Right cardiac atrium (tissue), 5 donors: ENCODE measurements around the gene PTGFR. TPM values are rescaled to one million over a fixed set of nuclear protein-coding genes. Genes with fewer than 3 reads are reported as not detected.

Source experiments
- ATAC-seq, 2 donors: fragments of 200-7000 bp; cut with Tn5 transposase; one replicate each; pipeline versions ENCODE4 v1.8.0 to v1.9.1; 2020; ENCODE audit warnings: moderate library complexity in 2 of 2, mild to moderate bottlenecking in 1 of 2
- DNase-seq, 3 donors: peaks; one replicate each; pipeline ENCODE4 v3.0.0-alpha.2; 2020
- H3K27ac ChIP-seq: one replicate; pipeline ENCODE4 v1.5.1; 2013; ENCODE audit warnings: mild to moderate bottlenecking, low read length, control low read depth, moderate library complexity
- H3K27me3 ChIP-seq: one replicate; pipeline ENCODE4 v1.6.1; 2013; ENCODE audit not compliant: control insufficient read depth, insufficient read depth
- H3K4me1 ChIP-seq: one replicate; pipeline ENCODE4 v1.6.1; 2013; ENCODE audit warnings: low read length; ENCODE audit not compliant: control insufficient read depth, insufficient read depth
- H3K4me3 ChIP-seq: one replicate; pipeline ENCODE4 v1.5.1; 2013; ENCODE audit warnings: low read length, control low read depth
- H3K9me3 ChIP-seq: one replicate; pipeline ENCODE4 v1.6.1; 2013; ENCODE audit warnings: low read length; ENCODE audit not compliant: control insufficient read depth
- WGBS: extraction: QIAGEN DNeasy Blood & Tissue Kit; methylation state at CpG from one replicate; pipeline ENCODE4 v1.1.7; 2013; 5-methylcytosine and 5-hydroxymethylcytosine counted together
- intact Hi-C, 4 donors: fragments of 100-400 bp; cut with DNase I; formaldehyde crosslinking; loops; one replicate each; pipeline versions ENCODE4 v1.11.0 to v1.14.0; 2022 to 2023
- polyA plus RNA-seq: library from polyadenylated mRNA; stranded (reverse); fragments of 200-250 nt; gene quantifications from one replicate; pipeline ENCODE4 v1.2.3, GENCODE V29; 2013
- total RNA-seq, 4 donors: library from RNA; stranded (reverse); fragmentation: NEBNext Ultra II Directional; extraction: Animal tissue kit (Norgen Biotek cat#: 25700); gene quantifications; one replicate each; pipeline ENCODE4 v1.2.1, GENCODE V29; 2021
- donor health status: healthy with polysubstance abuse.
- donor health status: DM: no; HTN: yes; CAD: no.
- donor health status: DM: no; HTN: no; CAD: no.
- donor health status: DM: no; HTN: yes; CAD: no; lungs with severe emphysema.
- donor health status: DM: yes; HTN: yes; CAD: no.

Gene PTGFR
- total and polyA plus RNA-seq, 5 donors: 0.34 to 1.7 (median 0.72) TPM

DNA sequence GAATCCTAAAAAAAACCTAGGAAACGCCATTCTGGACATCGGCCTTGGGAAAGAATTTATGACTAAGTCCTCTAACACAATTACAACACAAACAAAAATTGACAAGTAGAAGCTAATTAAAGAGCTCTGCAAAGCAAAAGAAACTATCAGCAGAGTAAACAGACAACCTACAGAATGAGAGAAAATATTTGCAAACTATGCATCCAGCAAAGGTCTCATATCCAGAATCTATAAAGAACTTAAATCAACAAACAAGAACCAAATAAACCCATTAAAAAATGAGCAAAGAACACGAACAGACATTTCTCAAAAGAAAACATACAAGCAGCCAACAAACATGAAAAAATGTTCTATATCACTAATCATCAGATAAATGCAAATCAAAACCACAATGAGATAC lies 58.6 kb downstream of the PTGFR start:
- intact Hi-C loops: no loop called here
- DNase-seq (no peak), ATAC-seq (no peak)
- WGBS: 69% methylated on average over 3 of the region's 3 CpGs
- Histone ChIP-seq H3K27me3 (no peaks in the 10 kb centered on the region), H3K4me3 (no peak overlapping the region), H3K27ac (no peak overlapping the region), H3K4me1 (no peaks in the 10 kb centered on the region), H3K9me3 (no peaks in the 10 kb centered on the region)

DNA sequence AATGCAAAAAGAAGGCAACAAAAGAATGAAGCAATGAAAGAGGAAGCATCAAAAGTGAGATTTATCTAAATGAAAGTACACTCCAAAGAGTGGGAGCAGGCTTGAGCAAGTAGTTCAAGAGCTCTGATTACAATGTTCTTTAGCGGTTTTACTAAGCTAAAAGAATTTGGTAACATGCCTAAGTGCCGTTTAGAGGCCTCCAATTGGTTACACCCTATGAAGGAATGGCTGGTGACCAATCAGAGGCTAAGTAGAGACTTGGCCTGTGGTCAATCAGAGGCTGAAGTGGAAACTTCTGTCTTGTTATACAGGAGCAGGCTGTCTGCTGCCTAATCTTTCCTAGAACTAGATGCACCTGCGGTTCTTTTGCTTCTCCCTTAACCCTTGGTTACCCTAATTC lies 59.1 kb downstream of the PTGFR start:
- Histone ChIP-seq H3K27ac (no peak overlapping the region), H3K27me3 (no peaks in the 10 kb centered on the region), H3K4me3 (no peak overlapping the region), H3K4me1 (no peaks in the 10 kb centered on the region), H3K9me3 (no peaks in the 10 kb centered on the region)
- 55% methylated on average over 3 of the region's 3 CpGs for WGBS
- DNase-seq: no peak
- ATAC-seq: no peak
- intact Hi-C loops: no loop called here

DNA sequence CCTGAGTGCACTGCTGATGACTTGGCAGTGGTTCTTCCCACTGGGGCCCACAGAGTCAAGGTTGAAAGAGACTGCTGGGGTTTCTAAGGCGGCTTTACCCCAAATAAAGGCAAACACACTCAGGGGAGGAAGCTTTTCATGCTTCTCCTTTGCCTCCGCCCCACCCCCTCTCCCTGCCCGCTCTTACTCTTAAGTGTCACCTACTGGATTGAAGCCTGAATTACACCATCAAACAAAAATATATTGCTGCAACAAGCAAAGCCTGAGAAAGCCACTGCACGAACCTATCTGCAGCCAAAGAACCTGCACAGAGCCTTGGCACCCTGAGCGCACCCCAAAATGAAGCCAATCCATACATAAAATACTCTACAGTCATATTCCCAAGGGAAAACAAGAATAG lies 63.1 kb downstream of the PTGFR start:
- ATAC-seq: no peak
- no peak for DNase-seq
- Histone ChIP-seq H3K27ac (no peak overlapping the region), H3K27me3 (no peaks in the 10 kb centered on the region), H3K9me3 (no peaks in the 10 kb centered on the region), H3K4me1 (no peaks in the 10 kb centered on the region), H3K4me3 (no peak overlapping the region)
- WGBS: 65% methylated on average over 5 of the region's 5 CpGs
- intact Hi-C loops: no loop called here

DNA sequence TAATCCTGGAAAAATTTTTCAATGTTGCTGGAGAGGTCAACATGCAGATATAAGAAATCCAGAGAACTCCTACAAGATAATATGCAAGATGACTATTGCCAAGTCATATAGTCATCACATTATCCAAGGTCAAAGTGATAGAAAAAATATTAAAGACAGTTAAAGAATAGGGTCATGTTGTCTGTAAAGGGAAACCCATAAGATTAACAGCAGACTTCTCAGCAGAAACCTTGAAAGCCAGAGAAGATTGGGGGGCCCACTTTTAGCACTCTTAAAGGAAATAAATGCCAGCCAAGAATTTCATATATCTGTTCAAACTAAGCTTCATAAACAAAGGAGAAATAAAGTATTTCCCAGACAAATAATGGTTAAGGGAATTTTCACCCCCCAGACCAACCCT lies 64.1 kb downstream of the PTGFR start:
- Histone ChIP-seq H3K9me3 (no peaks in the 10 kb centered on the region), H3K4me3 (no peak overlapping the region), H3K27ac (no peak overlapping the region), H3K4me1 (no peaks in the 10 kb centered on the region), H3K27me3 (no peaks in the 10 kb centered on the region)
- DNase-seq (no peak), ATAC-seq (no peak)
- intact Hi-C loops: no loop called here

DNA sequence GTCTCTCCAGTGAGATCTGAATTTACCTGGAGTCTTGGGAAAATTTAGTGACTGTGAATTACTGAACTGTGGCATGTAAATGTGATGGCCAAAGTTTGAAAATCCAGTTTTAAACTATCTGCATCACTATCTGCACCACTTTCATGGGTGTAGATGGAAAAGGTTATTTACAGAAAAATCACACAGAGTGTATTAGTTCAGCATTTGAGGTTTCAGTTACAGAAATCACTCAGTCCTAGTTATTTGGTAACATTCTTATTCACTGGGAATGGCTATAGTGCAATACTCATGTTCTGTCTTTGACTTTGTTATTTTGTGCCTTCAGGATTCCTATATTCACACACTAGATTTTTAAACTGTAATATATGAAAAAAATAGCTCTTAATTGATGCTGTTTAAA lies 68.9 kb downstream of the PTGFR start:
- no peak overlapping the region for H3K27ac ChIP-seq
- H3K4me3 ChIP-seq: no peak overlapping the region
- H3K4me1 ChIP-seq: no peaks in the 10 kb centered on the region
- intact Hi-C loops: no loop called here
- ATAC-seq: no peak
- no peaks in the 10 kb centered on the region for H3K27me3 ChIP-seq
- no peak for DNase-seq
- no peaks in the 10 kb centered on the region for H3K9me3 ChIP-seq

DNA sequence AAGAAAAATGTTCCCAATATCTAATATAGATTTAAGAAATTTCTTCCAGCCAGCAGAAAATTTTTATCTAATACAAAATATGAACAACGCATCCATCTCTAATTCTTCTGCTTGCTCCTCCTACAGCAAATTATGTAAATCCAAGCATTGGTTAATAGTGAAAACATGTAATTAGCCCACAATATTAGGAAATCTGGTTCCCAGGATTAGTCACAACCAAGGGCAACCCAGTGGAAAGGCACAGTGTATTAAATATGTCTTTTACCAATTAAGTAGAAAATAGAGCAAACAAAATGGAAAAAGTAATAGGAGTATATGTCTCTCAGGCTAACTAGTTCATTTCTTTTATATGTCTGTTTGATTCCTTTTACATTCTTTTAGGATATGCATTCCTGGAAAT lies 70.0 kb downstream of the PTGFR start:
- 88% methylated on average over 1 of the region's 1 CpG for WGBS
- no peak for ATAC-seq

DNA sequence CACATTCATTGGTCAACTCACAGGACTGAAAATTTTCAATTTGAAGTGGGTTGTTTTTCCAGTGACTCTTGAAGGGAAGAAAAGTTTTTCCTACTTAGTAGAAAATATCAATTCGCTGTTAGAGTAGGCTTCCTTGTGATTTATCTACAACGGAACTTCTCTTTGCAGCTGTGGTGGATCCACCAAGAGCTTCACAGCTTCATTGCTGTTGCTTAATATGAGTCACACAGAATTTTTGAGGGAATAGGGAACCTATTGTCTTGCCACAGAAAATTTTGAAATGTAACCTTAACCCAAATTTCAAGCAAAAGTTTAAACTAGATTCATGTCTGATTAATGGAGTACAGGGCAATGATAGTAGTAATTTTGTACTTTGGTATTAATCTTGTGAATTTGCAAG lies 71.1 kb downstream of the PTGFR start:
- intact Hi-C loops: no loop called here
- Histone ChIP-seq H3K27ac (no peak overlapping the region), H3K27me3 (no peaks in the 10 kb centered on the region), H3K4me1 (no peaks in the 10 kb centered on the region), H3K4me3 (no peak overlapping the region), H3K9me3 (no peaks in the 10 kb centered on the region)
- 67% methylated on average over 2 of the region's 2 CpGs for WGBS
- no peak for ATAC-seq
- DNase-seq: no peak

More for the DNA sequence above, 70.0 kb downstream of the PTGFR start:
- intact Hi-C loops: no loop called here
- H3K27me3 ChIP-seq: no peaks in the 10 kb centered on the region
- H3K27ac ChIP-seq: no peak overlapping the region
- H3K9me3 ChIP-seq: no peaks in the 10 kb centered on the region
- H3K4me3 ChIP-seq: no peak overlapping the region
- no peaks in the 10 kb centered on the region for H3K4me1 ChIP-seq
- no peak for DNase-seq

DNA sequence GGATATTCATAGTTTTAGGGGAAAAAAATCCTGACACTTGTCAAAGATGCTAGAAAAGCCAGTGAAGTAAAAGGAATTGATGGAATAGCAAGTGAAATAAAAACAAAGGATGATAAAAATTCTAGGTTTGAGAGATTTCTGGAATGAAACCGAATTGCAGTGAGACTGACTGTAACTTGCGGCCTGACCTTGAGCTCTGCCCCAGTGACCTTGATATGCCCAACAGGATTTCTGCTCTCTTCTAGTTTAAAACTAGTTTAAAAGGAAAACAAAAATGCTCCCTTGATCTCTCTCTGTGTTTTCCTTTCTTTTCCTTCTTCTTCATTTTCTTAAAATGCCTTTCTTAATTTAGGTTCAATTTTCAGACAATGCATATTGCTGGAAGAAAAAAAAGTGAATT lies 74.6 kb downstream of the PTGFR start:
- no peaks in the 10 kb centered on the region for H3K9me3 ChIP-seq
- 76% methylated on average over 2 of the region's 2 CpGs for WGBS

DNA sequence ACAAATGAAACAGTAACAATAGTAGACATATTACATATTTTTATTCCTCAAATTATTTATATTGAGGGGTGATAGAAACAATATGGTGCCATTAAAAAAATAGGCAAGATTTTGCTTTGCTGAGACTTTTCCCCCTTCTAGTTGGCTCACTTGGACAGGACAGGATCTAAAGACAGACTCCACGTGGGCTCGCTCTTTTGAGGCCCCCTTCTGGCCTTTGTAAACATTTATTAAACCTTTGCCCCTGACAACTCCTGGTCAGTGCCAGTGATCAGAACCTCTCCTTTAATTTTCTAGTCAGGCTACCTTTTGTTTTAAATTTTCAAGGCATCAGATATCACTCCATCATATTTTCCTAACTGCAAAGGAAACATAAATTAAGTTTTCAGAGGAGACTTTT lies 79.8 kb downstream of the PTGFR start:
- Histone ChIP-seq H3K9me3 (no peaks in the 10 kb centered on the region), H3K27ac (no peak overlapping the region), H3K4me3 (no peak overlapping the region), H3K27me3 (no peaks in the 10 kb centered on the region), H3K4me1 (no peaks in the 10 kb centered on the region)
- 63% methylated on average over 2 of the region's 2 CpGs for WGBS
- intact Hi-C loops: no loop called here
- DNase-seq (no peak), ATAC-seq (no peak)

More for the DNA sequence above, 74.6 kb downstream of the PTGFR start:
- intact Hi-C loops: no loop called here
- Histone ChIP-seq H3K4me1 (no peaks in the 10 kb centered on the region), H3K27ac (no peak overlapping the region), H3K4me3 (no peak overlapping the region), H3K27me3 (no peaks in the 10 kb centered on the region)
- ATAC-seq (no peak), DNase-seq (no peak)

DNA sequence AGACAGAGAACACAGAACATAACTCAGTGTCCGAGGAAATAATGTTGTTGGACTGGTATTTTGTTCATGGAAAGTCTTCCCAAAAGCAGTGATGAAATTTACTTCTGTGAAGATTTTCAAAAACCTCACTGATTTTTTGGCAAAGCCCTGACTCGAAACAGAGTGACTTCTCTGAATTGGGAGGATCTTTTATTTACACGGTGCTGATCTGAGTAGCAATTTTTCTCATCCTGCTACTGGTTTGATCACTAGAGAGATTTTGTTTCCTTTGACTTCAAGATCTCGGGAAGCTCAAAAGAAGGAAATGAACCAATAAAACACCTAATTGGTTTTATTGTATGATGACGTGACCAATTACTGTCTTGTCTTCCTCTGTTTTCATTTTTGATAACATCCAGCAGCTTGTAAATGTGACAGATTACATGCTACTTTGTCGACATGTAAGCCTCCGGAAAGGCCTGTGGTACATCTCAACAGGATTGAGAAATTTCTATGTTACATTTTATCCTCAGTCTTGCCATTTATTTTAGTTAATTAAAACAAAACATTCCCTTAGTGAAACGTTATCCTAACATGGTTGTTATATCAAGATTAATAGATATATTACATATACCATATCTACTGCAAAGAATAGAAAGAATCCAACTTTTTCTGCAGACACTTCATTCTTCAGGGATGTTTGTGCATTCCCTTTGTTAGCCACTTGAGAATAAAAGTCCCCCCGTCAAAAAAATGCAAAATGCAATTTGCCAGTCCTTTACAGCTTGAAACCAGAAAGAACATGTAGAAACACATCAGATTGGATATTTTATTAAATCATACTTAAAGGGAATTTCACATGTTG lies 86.7 kb downstream of the PTGFR start:
- Histone ChIP-seq H3K4me1 (no peaks in the 10 kb centered on the region), H3K9me3 (no peaks in the 10 kb centered on the region), H3K27me3 (no peaks in the 10 kb centered on the region), H3K27ac (no peak overlapping the region), H3K4me3 (no peak overlapping the region)
- ATAC-seq (no peak), DNase-seq (no peak)
- WGBS: 47% methylated on average over 9 of the region's 9 CpGs
- intact Hi-C loops: no loop called here

DNA sequence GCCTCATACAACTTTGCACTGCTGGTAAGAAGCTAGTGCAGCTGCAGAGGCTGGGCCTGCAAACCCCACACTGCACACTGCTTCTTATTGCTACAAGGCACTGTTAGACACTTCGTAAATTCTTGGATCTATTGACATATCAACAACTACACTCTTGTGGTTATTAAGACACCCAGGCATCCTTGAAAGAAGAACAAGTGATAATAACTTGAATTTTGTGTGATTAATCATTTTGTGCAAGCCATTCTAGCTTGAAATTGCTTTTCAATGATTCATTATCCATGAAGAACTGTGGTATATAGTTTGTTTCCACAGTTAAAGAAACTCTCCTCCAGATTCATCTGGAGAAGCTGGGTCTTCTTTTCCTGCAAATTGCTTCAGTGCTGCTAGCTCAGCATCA lies 95.8 kb downstream of the PTGFR start:
- DNase-seq (no peak), ATAC-seq (no peak)
- H3K4me1 ChIP-seq: no peaks in the 10 kb centered on the region
- H3K9me3 ChIP-seq: no peaks in the 10 kb centered on the region
- WGBS: 64% methylated on average over 1 of the region's 1 CpG
- H3K27me3 ChIP-seq: no peaks in the 10 kb centered on the region
- intact Hi-C loops: no loop called here
- no peak overlapping the region for H3K4me3 ChIP-seq
- H3K27ac ChIP-seq: no peak overlapping the region

DNA sequence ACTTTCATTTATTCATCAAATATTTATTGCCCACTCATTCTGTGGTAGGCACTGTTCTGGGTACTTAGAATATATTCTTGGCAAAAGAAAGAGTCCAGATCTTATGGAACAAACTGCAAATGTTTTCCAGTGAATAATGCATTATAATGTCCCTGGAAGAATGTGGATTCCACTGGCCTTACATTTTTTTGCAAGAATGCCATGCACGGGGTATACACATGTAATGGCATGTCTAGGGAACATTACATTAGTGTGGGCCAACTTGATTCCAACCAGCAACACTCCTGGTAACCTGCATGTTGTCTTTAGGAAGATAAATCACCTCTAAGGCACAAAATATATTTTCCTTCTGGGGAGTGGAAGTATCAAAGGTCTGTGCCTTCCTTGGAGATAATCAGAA lies 96.4 kb downstream of the PTGFR start:
- H3K9me3 ChIP-seq: no peaks in the 10 kb centered on the region
- intact Hi-C loops: no loop called here
- ATAC-seq: no peak
- no peak overlapping the region for H3K27ac ChIP-seq
- no peak for DNase-seq
- H3K27me3 ChIP-seq: no peaks in the 10 kb centered on the region
- 77% methylated on average over 1 of the region's 1 CpG for WGBS
- H3K4me1 ChIP-seq: no peaks in the 10 kb centered on the region
- H3K4me3 ChIP-seq: no peak overlapping the region
